Uterus (tissue), 4 donors: Measurements from ENCODE around the gene MAP3K4. TPM values are rescaled to one million over a fixed set of nuclear protein-coding genes. Genes with fewer than 3 reads are reported as not detected.

Source experiments
- DNase-seq, 2 donors: peaks; one replicate each; pipeline ENCODE4 v3.0.0-alpha.2; 2019 to 2020
- H3K27ac ChIP-seq, 2 donors: fragments of 200-600 bp; sonication (generic); 1 replicate in 1 of 2; 2 replicates in 1 of 2; pipeline ENCODE4 v1.5.1; 2016 to 2018
- H3K27me3 ChIP-seq, 2 donors: fragments of 200-600 bp; sonication (generic); one replicate each; pipeline ENCODE4 v1.5.1; 2018 to 2019; ENCODE audit warnings: control low read depth in 1 of 2
- H3K36me3 ChIP-seq, 2 donors: fragments of 200-600 bp; sonication (generic); one replicate each; pipeline ENCODE4 v1.5.1; 2019; ENCODE audit warnings: control low read depth in 1 of 2
- H3K4me1 ChIP-seq, 2 donors: fragments of 200-600 bp; sonication (generic); one replicate each; pipeline ENCODE4 v1.5.1; 2018 to 2019; ENCODE audit warnings: control low read depth in 1 of 2
- H3K4me3 ChIP-seq, 2 donors: fragments of 200-600 bp; sonication (generic); 1 replicate in 1 of 2; 2 replicates in 1 of 2; pipeline ENCODE4 v1.5.1; 2018 to 2019; ENCODE audit warnings: mild to moderate bottlenecking in 1 of 2
- H3K9me3 ChIP-seq, 2 donors: fragments of 200-600 bp; sonication (generic); one replicate each; pipeline ENCODE4 v1.5.1; 2019; ENCODE audit warnings: control low read depth in 1 of 2
- POLR2A ChIP-seq, 2 donors: fragments of 450-650 bp; IDR thresholded peaks; one replicate each; pipeline ENCODE4 v1.6.1; 2016; ENCODE audit warnings: antibody characterized with exemption in 2 of 2, mild to moderate bottlenecking in 1 of 2, moderate library complexity in 1 of 2
- intact Hi-C: fragments of 100-400 bp; cut with DNase I; formaldehyde crosslinking; loops from one replicate; pipeline ENCODE4 v1.15.1; 2023; ENCODE audit warnings: low total_unique reads
- total RNA-seq, 4 donors: library from RNA; depleted of rRNA in 3 of 4; stranded (reverse); fragments of >200 nt in 3 of 4; gene quantifications; one replicate each; pipeline versions ENCODE4 v1.1.0 to v1.2.4, GENCODE V29; 2014 to 2023
- TF ChIP-seq, protein P1 (sequence below), 4 experiments: fragments of 200-600 bp in 2 of 4; fragments of 450-650 bp in 2 of 4; sonication (generic) in 2 of 4; IDR thresholded peaks; one replicate each; pipeline ENCODE4 v1.5.1; 2016 to 2019; ENCODE audit warnings: antibody characterized with exemption in 4 of 4, mild to moderate bottlenecking in 2 of 4, moderate library complexity in 1 of 4
- donor health status: DM: yes; HTN: yes; CAD: no.

Gene MAP3K4
- total RNA-seq, 4 donors from 2014 or later, result 24.1 to 82.9 (median 46.6) TPM

- intact Hi-C loops, result no loop called here
- Histone ChIP-seq H3K36me3 (no peaks in the 10 kb centered on the region), H3K4me1 (no peaks in the 10 kb centered on the region), H3K27ac (no peak overlapping the region), H3K9me3 (no peaks in the 10 kb centered on the region), H3K4me3 (no peak overlapping the region), H3K27me3 (no peaks in the 10 kb centered on the region)
- TF ChIP-seq, protein P1, sequence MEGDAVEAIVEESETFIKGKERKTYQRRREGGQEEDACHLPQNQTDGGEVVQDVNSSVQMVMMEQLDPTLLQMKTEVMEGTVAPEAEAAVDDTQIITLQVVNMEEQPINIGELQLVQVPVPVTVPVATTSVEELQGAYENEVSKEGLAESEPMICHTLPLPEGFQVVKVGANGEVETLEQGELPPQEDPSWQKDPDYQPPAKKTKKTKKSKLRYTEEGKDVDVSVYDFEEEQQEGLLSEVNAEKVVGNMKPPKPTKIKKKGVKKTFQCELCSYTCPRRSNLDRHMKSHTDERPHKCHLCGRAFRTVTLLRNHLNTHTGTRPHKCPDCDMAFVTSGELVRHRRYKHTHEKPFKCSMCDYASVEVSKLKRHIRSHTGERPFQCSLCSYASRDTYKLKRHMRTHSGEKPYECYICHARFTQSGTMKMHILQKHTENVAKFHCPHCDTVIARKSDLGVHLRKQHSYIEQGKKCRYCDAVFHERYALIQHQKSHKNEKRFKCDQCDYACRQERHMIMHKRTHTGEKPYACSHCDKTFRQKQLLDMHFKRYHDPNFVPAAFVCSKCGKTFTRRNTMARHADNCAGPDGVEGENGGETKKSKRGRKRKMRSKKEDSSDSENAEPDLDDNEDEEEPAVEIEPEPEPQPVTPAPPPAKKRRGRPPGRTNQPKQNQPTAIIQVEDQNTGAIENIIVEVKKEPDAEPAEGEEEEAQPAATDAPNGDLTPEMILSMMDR (IDR thresholded peaks at IDR 0.05), result no peak
- TF ChIP-seq POLR2A (IDR thresholded peaks at IDR 0.05), result no peak
- DNase-seq, result no peak
Measured at GRCh38 chr6:161132384-161132783, 140.8 kb downstream of the MAP3K4 start.

- DNase-seq, result no peak
- no peaks in the 10 kb centered on the region for H3K36me3 ChIP-seq
- no peak overlapping the region for H3K4me3 ChIP-seq
- no peaks in the 10 kb centered on the region for H3K9me3 ChIP-seq
- intact Hi-C loops, result no loop called here
- no peaks in the 10 kb centered on the region for H3K4me1 ChIP-seq
- TF ChIP-seq POLR2A (IDR thresholded peaks at IDR 0.05), result no peak
- TF ChIP-seq, protein P1 (IDR thresholded peaks at IDR 0.05), result no peak
- no peaks in the 10 kb centered on the region for H3K27me3 ChIP-seq
- H3K27ac ChIP-seq, result no peak overlapping the region
Measured at GRCh38 chr6:161133963-161134362, 142.4 kb downstream of the MAP3K4 start.

DNA sequence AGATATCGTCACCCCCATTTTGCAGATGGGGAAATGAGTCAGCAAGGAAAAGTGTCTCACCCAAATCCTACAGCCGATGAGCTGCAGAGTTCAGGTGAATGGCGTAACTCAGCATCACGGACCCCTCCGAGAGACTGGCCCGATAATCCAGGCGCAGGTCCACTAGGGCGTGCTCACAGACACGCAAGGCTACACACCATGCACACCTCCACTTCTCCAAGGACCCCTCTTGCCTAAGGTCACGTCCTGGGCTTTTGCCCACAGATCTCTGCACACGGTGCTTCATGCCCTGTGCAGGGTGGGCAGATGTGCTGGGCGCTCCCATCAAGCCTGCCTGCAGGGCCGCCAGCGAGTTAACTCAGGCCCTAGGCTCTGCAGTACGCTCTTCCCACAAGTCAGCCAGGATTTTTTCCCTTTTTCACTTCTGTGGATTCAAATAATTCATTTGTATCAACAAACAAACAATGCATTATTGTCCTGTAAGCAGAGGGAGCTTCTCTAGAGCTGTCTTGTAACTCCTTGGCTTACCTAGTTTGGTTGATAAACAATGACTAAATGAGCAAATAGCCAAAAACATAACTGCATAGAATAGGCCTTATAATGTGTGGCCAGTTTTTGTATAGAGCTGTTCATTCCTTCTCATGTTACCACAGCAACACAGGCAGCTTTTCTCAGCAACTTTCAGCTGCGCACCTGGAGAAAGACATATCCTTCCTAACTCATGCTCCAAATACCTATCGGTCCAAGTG, 143.2 kb downstream of the MAP3K4 start:
- Histone ChIP-seq H3K4me3 (no peak overlapping the region), H3K36me3 (no peaks in the 10 kb centered on the region), H3K27ac (no peak overlapping the region), H3K9me3 (no peaks in the 10 kb centered on the region), H3K4me1 (no peaks in the 10 kb centered on the region), H3K27me3 (no peaks in the 10 kb centered on the region)
- no peak for TF ChIP-seq POLR2A (IDR thresholded peaks at IDR 0.05)
- TF ChIP-seq, protein P1 (IDR thresholded peaks at IDR 0.05), result no peak
- no peak for DNase-seq
- intact Hi-C loops, result loop anchor here (5.0 kb wide), 1 partner anchor 238 kb away; no protein-coding TSS in a partner anchor

DNA sequence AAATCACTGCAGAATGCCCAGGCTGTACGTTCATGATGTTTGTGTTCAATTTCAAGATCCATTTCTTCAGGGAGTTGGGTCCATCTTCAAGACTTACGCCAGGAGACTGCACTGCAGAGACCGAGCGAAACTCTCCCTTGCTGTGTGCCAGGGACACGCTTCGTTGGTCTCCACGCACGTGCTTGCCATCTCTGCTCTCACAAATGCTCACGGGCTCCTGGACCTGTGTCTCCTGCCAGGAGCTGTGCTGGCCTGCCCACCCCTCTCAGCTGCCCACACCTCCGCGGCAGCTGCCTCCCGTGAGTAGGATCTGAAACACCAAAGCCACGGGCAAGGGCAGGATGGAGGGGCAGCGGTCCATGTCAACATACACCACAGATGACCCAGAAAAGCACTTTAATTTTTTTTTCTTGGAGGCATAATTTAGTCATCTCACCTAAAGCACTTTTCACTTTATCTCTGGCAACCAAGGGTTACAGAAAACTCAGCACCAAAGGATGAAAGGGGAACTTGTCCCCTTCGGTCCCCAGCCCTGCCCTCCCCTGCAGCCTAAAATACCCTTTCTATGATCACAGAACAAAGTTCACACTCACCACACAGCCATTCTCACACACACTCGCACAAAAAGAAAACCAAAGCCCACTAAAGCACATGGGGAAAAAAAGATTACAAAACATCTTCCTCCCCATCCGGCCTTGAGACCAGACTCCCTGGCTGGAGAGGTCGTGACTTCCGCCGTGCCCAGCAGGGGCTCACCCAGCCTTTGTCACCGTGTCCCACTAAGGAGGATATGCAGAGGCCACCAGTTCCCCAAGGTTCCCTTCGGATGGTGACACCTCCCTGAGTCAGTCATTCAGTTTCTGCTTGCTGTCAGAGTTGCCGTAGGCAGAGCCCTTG, 144.4 kb downstream of the MAP3K4 start:
- Histone ChIP-seq H3K36me3 (no peaks in the 10 kb centered on the region), H3K4me3 (no peak overlapping the region), H3K27me3 (no peaks in the 10 kb centered on the region), H3K4me1 (no peaks in the 10 kb centered on the region), H3K9me3 (no peaks in the 10 kb centered on the region), H3K27ac (no peak overlapping the region)
- DNase-seq, result no peak
- intact Hi-C loops, result loop anchor here (5.0 kb wide), 1 partner anchor 236 kb away; no protein-coding TSS in a partner anchor
- TF ChIP-seq, protein P1 (IDR thresholded peaks at IDR 0.05), result no peak
- no peak for TF ChIP-seq POLR2A (IDR thresholded peaks at IDR 0.05)

GRCh38 chr6:161136655-161137054, 145.1 kb downstream of the MAP3K4 start:
- Histone ChIP-seq H3K4me3 (no peak overlapping the region), H3K27me3 (no peaks in the 10 kb centered on the region), H3K27ac (no peak overlapping the region), H3K9me3 (no peaks in the 10 kb centered on the region), H3K4me1 (no peaks in the 10 kb centered on the region), H3K36me3 (no peaks in the 10 kb centered on the region)
- DNase-seq, result no peak
- TF ChIP-seq, protein P1 (IDR thresholded peaks at IDR 0.05), result no peak
- TF ChIP-seq POLR2A (IDR thresholded peaks at IDR 0.05), result no peak
- intact Hi-C loops, result loop anchor here (5.0 kb wide), 1 partner anchor 236 kb away; no protein-coding TSS in a partner anchor
